ENCODE measurements around the gene GPC5.

Gene GPC5

DNA sequence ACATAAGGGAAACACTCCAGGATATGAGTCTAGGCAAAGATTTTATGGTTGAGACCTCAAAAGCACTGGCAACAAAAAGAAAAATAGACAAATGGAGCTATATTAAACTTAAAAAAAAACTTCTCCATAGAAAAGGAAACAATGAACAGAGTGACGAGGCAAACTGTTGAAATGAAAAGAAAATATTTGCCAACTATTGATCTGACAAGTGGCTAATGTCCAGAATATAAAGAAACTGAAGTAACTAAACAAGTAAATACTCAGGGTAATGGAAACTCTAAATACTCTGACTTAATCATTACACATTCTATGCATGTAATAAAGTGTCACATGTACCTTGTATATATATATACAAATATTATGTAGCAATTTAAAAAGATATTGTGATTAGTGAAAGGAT is 562.5 kb downstream of the GPC5 start:
- no peak for DNase-seq (ENCODE audit: low read depth in 2 of 2)

- DNase-seq (ENCODE audit: low read depth in 2 of 2) = no peak
These were observed 564.5 kb downstream of the GPC5 start for GRCh38 chr13:91962946-91963345.

DNA sequence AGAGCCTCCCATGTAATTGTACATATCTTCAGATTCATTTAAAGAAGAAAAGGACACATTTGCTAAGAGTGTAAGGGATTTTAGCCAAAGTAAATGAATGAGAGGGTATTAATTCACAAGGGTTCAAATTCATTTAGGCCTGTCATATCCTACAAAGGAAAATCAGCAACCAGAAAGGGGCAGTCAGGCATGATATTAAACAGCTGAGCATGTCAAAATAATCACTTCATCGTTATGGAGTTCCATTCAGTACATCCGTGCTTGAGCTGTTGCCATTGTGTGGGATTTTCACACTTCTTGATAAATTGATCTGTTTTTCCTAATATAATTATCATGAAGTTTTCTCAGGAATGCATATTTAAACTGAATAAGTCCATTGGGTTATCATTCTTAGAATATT is 567.1 kb downstream of the GPC5 start:
- DNase-seq (ENCODE audit: low read depth in 2 of 2) = no peak

DNA sequence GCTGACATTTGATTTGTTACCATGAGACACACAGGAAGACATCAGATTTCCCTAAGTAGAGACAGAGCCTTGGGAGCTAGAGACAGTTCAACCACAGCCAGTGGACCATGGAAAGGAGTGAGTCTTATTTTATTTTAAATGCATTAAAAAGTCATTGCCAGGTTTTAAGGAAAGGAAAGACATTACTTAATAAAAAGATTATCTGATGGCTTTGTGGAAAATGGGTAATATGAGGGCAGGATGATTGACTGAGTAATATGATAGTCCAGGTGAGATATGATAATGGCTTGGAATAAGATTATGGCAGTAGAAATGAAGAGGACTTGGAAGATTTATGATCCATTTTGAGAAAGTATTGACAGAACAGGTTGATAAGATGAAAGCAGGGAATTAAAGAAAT is 580.1 kb downstream of the GPC5 start:
- no peak for DNase-seq (ENCODE audit: low read depth in 2 of 2)

GRCh38 chr13:91986761-91987483 is 588.5 kb downstream of the GPC5 start:
- DNase-seq (ENCODE audit: low read depth in 2 of 2) = no peak

GRCh38 chr13:91988331-91988730 is 589.9 kb downstream of the GPC5 start:
- DNase-seq (ENCODE audit: low read depth in 2 of 2) = no peak

DNA sequence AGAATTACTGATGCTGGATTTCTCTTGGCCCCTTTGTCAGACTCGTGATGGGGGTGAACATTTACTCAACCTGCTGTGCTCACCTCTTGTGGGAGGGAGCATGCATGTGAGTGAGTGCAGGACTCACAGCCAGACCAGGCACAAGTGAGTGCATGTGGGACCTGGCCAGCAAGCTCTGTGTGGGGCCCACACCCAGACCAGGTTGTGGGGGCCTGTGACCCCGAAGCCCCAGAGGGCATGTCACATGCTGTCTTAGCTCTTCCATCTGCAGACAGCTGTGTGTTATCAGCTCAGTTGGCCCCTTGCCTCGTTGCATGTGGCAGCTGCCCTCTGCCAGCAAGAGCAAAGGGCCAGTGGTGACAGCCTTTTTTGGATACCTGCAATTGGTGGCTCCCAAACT is 614.4 kb downstream of the GPC5 start:
- no peak for DNase-seq (ENCODE audit: low read depth in 2 of 2)

GRCh38 chr13:92017737-92018136 is 619.3 kb downstream of the GPC5 start:
- no peak for DNase-seq (ENCODE audit: low read depth in 2 of 2)

DNA sequence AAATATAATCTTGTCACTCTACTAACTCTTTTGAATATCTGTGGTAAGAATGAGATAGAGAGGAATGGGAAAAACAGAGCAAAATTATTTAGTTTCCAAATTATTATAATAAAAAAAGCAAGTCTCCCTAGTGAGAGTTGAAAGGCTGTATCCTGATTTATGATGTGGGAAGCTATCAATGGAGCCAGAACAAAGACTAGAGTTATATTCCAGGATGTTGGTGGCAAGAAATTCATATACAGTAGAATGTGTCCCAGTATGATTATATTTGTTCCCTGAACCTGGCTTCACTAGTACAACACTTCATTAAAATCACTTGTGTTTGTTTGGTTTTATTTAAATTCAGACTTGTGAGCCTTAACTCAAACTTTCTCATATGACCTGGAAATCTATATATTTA is 630.3 kb downstream of the GPC5 start:
- no peak for DNase-seq (ENCODE audit: low read depth in 2 of 2)

- DNase-seq (ENCODE audit: low read depth in 2 of 2) = no peak
These were observed 631.2 kb downstream of the GPC5 start for GRCh38 chr13:92029641-92030040.

DNA sequence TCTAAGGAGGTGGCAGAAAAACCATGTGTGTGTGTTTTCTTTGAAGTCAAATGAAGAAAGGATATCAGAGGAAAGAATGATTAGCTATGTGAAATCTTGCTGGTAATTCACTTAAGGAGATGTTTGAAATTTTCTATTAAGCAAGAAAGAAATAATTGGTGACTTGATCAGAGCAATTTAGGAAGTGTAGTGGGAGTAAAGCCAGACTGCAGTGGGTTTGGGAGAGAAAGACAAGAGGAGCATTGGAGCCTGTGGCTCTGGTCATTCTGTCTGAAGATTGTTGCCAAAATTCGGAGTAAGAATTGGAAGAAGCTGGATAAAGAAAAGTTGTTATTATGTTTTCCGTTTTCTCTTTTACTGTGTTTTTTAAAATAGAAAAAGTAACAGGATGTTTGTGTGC is 640.5 kb downstream of the GPC5 start:
- no peak for DNase-seq (ENCODE audit: low read depth in 2 of 2)

DNA sequence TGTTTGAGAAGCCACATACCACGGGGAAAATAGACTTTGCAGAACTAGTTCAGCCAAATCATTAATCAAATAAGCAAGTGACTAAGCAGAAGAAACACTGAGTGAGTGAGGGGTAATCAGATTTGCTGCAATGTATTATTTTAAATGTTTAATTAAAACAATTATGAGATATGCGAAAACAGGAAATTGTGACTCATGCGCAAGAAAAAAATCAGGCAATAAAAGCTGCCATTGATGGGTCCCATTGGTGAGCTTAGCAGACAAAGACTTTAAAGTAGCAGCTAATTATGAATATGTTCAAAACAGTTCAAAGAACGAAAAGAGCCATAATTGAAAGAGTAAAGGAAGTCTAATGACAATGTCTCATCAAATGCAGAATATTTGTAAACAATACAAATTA is 644.1 kb downstream of the GPC5 start:
- no peak for DNase-seq (ENCODE audit: low read depth in 2 of 2)

DNA sequence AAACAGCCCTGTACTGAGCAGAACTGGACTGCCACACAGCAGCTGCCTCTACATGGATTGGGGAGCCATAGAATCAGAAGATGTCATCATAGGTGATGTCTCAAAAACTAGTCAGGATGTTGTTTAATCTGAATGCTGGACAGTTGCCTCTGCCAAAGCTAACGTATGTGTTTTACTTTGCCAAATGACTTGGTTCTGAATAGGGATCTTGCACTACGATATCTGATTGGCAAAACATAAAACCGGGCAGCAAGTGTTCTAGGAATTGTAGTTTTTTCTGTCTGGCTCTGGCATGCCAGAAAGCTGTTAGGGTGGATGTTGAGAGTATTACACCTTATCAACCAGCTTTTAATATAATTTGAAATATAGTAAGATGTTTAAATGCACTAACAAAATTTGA is 645.9 kb downstream of the GPC5 start:
- DNase-seq (ENCODE audit: low read depth in 2 of 2) = no peak

DNA sequence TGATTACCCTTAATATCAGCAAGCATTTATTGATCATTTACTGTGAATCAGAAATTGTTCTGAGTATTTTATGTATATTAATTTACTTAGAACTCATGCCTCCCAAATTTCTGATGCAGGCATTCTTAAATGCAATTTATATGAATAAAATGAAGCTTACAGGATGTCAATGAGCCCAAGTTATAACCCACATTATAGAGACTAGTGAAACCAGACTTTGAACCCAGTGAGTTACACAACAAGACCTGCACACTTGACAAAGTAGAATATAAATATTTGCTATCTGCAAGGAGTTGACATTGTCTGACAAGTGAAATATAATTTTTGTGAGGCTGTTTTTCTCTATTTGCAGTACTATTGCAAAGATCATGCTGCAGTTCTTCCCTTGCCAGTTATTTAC is 656.0 kb downstream of the GPC5 start:
- no peak for DNase-seq (ENCODE audit: low read depth in 2 of 2)

DNA sequence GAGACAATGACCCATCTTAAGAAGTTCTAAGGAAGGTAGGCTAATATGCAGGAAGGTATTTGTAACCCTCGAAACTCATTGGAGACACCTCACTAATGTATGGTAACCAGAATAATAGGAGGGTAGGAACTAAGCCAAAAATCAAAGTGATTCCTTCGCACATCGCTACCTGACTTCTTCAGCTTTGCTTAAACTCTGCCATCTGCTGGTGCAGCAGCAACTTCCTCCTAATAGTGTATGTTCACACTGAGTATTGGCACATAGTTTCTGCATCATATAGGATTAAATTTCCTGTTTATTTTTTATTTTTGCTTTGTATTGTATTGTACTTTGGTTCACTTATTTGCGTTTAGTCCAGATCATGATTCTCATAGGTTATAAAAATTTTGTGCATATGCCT is 676.2 kb downstream of the GPC5 start:
- DNase-seq (ENCODE audit: low read depth in 2 of 2) = no peak

DNA sequence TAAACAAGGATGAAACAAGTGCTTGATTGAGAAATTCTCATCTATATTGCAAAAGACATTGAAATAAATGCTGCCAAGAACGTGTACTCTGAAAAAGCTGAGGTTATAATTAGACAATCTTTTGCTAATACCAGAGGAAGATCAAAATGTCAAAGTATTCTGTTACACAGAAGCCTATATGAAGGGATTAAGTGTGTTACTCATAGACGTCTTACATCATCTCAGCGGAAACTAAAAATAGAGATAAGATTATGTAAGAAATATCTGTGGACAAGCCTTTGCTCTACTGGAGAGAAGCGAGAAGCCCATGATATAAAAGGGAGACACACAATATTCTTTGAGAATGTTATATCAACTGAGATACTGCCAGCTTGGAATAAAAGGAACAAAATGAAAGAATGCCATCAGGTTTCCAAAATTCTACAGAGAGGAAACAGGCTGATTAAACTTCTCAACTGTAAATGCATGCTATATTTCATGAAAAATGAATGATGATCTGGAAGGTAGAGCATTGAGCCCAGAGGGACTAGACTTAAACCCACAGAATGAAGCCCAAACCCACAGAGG is 699.0 kb downstream of the GPC5 start:
- no peak for DNase-seq (ENCODE audit: low read depth in 2 of 2)

GRCh38 chr13:92101801-92102200 is 703.4 kb downstream of the GPC5 start:
- DNase-seq (ENCODE audit: low read depth in 2 of 2) = no peak

- DNase-seq (ENCODE audit: low read depth in 2 of 2) = no peak
These were observed 705.3 kb downstream of the GPC5 start for GRCh38 chr13:92103689-92104153.

DNA sequence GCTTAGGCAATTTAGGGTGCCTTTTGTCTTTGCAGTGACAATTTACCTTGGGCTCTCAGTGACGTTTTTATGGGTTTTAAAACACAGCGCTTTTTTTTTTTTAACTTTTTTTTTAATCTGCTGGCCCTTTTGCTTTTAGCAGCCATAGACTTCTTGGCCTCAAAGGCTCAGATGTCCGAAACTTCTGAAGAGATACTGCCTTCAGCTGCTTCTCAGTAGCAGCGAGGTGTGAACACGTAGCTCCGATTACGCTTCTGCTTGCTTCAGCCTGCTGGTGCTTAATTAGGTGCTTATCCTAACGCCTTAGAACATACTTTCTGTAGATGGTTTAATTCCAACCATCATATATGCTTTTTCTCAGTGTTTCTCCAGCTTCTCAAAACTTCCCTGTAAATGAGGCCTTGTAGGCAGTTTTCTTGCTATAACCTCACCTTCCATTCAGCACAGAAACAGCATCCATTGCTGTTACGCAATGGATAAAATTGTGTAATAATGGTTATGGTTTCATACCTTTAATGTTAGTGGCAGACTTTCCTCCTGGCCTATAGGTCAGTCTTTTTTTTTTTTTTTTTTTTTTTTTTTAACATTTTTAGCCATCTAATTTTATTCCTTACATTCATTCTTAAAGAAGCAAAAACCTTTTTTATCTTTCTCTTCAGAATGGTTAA is 723.9 kb downstream of the GPC5 start:
- no peak for DNase-seq (ENCODE audit: low read depth in 2 of 2)

GRCh38 chr13:92126399-92126798 is 728.0 kb downstream of the GPC5 start:
- DNase-seq (ENCODE audit: low read depth in 2 of 2) = no peak

DNA sequence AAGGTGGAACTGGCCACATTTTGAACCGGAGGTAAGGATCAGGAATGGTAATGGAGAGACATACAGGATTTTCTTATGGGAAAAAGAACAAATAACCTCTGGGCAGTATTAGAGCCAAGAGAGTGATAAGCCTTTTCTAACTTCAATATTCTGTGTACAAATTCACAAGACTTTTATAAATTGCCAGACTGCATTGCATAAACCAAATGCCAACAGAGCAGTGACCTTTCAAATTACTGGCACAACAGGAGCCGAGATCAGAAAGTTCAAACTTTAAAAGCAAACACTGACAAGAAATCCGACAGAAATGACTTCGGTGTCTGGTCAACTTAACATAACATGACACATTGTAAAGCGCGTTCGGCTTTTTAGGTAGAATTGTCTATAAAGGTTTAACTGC is 737.1 kb downstream of the GPC5 start:
- DNase-seq (ENCODE audit: low read depth in 2 of 2) = no peak

DNA sequence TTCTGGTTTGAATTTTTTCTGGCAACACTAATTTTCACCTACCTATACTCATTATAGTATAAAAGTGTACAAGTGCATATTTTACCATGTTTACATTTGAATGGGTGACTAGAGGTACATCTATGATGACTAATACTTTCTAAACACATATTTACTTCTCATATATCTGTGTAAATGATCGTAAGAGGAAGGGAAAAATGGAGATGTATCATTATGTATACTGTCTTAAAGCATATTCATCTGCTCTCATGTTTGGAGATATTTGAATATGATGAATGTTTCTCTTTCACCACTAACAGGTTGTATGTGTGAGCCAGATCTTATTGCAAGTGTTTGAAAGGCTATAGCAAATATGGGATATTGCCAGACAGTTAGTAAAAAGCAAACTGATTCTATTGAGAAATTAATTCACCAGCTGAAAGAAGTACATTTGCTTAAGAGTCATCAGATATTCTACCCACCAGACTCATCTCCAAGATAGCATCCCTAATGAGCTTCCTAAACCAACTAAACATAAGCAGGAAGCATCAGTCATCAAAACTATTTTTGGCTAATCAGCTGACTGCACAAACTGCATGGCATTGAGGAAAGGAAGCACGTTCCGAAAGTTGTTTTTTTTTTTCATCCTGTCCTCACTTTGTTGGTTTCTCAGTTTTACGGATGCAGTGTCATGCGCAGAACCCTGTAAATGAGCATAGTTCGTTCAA is 738.2 kb downstream of the GPC5 start:
- DNase-seq (ENCODE audit: low read depth in 2 of 2) = no peak

DNA sequence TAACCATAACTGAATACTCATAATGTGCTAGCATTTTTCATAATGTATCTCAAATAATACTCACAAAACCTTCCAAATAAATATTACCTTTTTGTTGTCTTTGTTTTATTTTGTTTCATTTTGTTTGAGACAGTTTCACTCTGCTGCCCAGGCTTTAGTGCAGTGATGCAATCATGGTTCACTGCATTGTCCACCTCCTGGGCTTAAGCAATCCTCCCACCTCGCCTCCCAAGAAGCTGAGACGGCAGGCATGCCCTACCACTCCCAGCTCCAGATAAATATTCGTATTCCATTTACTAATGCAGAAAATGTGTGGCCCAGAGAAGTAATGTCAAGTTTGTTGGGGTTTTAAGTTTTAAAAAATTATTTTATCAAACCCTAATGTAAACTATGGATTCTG is 739.1 kb downstream of the GPC5 start:
- DNase-seq (ENCODE audit: low read depth in 2 of 2) = no peak

Data from stimulated activated CD4-positive, alpha-beta T cell treated with anti-CD3 and anti-CD28 coated beads, Interleukin-1b, Interleukin-23, amount 100 ng/mL, for 4 hours (primary cell).